Measurements from ENCODE around the gene PRR30. TPM values are rescaled to one million over a fixed set of nuclear protein-coding genes. Genes with fewer than 3 reads are reported as not detected.

PRR30 gene
- total and polyA plus RNA-seq, 2 donors (not counting 1 experiment from before 2014, with no cell fraction given) = not detected

DNA sequence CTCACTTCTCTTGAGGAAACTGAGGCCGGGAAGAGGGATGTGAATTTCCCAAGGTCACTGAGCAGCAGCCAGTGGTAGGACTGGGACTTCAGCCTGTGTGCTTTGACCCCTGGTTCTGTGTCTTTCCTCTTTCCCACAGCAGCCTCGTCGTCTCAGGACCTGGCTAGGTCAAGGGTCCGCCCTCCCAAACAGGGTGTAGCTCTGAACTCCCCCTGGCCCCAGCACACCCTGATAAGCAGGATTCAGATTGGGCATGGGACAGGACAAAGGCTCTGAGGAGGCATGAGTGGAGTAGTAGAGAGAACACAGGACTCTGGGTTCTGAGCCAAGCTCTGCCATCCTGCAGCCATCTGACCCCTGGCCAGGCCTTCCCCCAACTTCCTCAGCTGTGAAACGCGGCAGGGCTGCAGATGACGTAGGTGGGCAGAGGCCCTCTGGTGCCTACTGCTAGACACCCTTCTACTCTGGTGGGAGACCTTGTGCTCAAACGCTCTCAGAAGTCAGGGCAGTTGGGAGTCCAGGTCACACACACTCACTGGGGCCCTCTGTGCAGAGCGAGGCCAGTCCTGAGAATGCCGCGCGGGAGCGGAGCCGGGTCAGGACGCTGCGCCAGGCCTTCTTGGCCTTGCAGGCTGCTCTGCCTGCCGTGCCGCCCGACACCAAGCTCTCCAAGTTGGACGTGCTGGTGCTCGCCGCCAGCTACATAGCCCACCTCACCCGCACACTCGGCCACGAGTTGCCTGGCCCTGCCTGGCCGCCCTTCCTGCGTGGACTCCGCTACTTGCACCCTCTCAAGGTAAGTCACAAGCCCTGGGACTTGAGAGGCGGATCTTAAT, 10.6 kb upstream of the PRR30 start:
- Histone ChIP-seq H2AFZ (ENCODE audit: low read length) (no peak overlapping the region), H3K36me3 (ENCODE audit: control insufficient read depth, insufficient read depth, low read length) (no peaks in the 10 kb centered on the region), H3K27ac (ENCODE audit: insufficient read depth, low read length) (no peak overlapping the region), H3K9ac (ENCODE audit: insufficient read depth, low read length) (no peak overlapping the region), H3K9me3 (ENCODE audit: control insufficient read depth, insufficient read depth, low read depth, low read length) (no peaks in the 10 kb centered on the region), H3K4me3 (replicated peaks in 1 of 4; ENCODE audit: control extremely low read depth in 1 of 4, insufficient read depth in 1 of 4, low read depth in 3 of 4, low read length in 4 of 4) (no peak overlapping the region), H3K4me1 (ENCODE audit: control insufficient read depth, extremely low read depth, insufficient read depth, low read length) (no peaks in the 10 kb centered on the region), H3K27me3 (ENCODE audit: control insufficient read depth, insufficient read depth, low read length) (peaks cover 30% of the 10 kb centered on the region), H3K79me2 (ENCODE audit: control insufficient read depth, insufficient read depth, low read length) (no peaks in the 10 kb centered on the region), H4K20me1 (ENCODE audit: control insufficient read depth, extremely low read depth, insufficient read depth, low read length) (no peaks in the 10 kb centered on the region), H3K4me2 (ENCODE audit: extremely low read depth, insufficient read depth, low read length) (no peak overlapping the region)
- no peak for DNase-seq (ENCODE audit: low read depth in 2 of 2)
- TF ChIP-seq EZH2 (IDR thresholded peaks at IDR 0.05; ENCODE audit: low read length, missing control alignments) (no peak), CTCF (conservative IDR thresholded peaks at IDR 0.05 in 1 of 2, IDR thresholded peaks at IDR 0.05 in 1 of 2; ENCODE audit: low read depth in 1 of 2, low read length in 2 of 2) (no peak)

DNA sequence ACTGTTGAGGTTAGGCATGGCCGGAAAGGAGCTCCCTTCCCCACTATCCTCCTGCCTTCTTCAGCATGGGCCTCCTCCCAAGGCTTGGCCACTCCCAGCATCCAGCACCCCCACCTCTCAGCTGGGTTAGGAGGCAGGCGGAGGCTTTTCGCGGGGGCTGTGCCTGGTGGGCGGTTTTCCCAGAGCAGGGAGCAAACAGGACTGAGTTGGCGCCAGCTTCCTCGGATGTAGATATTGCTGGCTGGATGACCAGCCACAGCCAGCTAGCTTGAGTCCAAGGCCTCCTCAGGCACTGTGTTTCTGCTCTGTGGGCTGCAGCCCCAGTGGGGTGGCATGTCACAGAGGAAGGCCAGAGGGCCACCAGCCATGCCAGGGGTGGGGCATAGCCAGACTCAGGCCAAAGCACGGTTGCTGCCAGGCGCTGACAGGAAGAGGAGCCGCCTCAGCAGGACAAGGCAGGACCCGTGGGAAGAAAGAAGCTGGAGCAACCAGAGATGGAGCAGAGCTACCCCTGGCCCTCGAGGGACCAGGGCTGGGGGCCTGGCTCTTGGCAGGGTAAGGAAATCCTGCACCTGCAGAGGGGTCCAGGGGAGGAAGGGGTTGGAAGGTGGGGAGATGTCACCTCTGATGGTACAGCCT, 9.7 kb upstream of the PRR30 start, which contains the start of gene TCF23:
TSS of gene TCF23 (plus strand) at position 204 of the 639 bp plus-strand sequence. CDS start at position 334, 130 bp downstream.
- TF ChIP-seq CTCF (conservative IDR thresholded peaks at IDR 0.05 in 1 of 2, IDR thresholded peaks at IDR 0.05 in 1 of 2; ENCODE audit: low read depth in 1 of 2, low read length in 2 of 2) (no peak), EZH2 (IDR thresholded peaks at IDR 0.05; ENCODE audit: low read length, missing control alignments) (no peak)
- H3K4me3 ChIP-seq (replicated peaks in 1 of 4; ENCODE audit: control extremely low read depth in 1 of 4, insufficient read depth in 1 of 4, low read depth in 3 of 4, low read length in 4 of 4) = no peak within 1 kb of the TSS
- no peak within 1 kb of the TSS for H3K9ac ChIP-seq (ENCODE audit: insufficient read depth, low read length)
- no peak for DNase-seq (ENCODE audit: low read depth in 2 of 2)
- no peak within 1 kb of the TSS for H2AFZ ChIP-seq (ENCODE audit: low read length)
- H3K4me1 ChIP-seq (ENCODE audit: control insufficient read depth, extremely low read depth, insufficient read depth, low read length) = no peaks in the 10 kb centered on the region
- no peaks in the 10 kb centered on the region for H3K36me3 ChIP-seq (ENCODE audit: control insufficient read depth, insufficient read depth, low read length)
- no peak within 1 kb of the TSS for H3K4me2 ChIP-seq (ENCODE audit: extremely low read depth, insufficient read depth, low read length)
- no peaks in the 10 kb centered on the region for H3K9me3 ChIP-seq (ENCODE audit: control insufficient read depth, insufficient read depth, low read depth, low read length)
- H3K27me3 ChIP-seq (ENCODE audit: control insufficient read depth, insufficient read depth, low read length) = peaks cover 26% of the 10 kb centered on the region
- no peaks in the 10 kb centered on the region for H4K20me1 ChIP-seq (ENCODE audit: control insufficient read depth, extremely low read depth, insufficient read depth, low read length)
- H3K79me2 ChIP-seq (ENCODE audit: control insufficient read depth, insufficient read depth, low read length) = no peaks in the 10 kb centered on the region
- H3K27ac ChIP-seq (ENCODE audit: insufficient read depth, low read length) = no peak within 1 kb of the TSS

DNA sequence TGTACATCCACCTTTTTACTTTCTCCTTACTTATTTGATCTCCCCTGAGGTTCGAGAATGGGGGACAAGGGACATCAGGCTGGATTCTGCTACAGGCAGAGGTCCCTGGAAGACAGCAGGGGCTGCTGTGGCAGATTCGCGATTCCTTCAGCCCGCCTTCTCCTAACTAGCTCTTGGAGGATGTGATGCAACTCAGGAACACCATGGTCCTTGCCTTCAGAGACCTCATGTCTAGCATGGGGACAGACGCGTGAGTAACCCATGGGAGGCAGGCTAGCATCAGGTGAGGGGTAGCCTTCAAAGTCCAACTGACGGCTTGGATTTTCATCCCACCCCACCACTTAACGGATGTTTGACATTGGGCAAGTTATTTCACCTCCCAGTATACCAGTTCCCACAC, 8.7 kb upstream of the PRR30 start:
- Histone ChIP-seq H3K27ac (ENCODE audit: insufficient read depth, low read length) (no peak overlapping the region), H3K79me2 (ENCODE audit: control insufficient read depth, insufficient read depth, low read length) (no peaks in the 10 kb centered on the region), H2AFZ (ENCODE audit: low read length) (no peak overlapping the region), H4K20me1 (ENCODE audit: control insufficient read depth, extremely low read depth, insufficient read depth, low read length) (no peaks in the 10 kb centered on the region), H3K9ac (ENCODE audit: insufficient read depth, low read length) (no peak overlapping the region), H3K27me3 (ENCODE audit: control insufficient read depth, insufficient read depth, low read length) (peaks cover 28% of the 10 kb centered on the region), H3K4me2 (ENCODE audit: extremely low read depth, insufficient read depth, low read length) (no peak overlapping the region), H3K36me3 (ENCODE audit: control insufficient read depth, insufficient read depth, low read length) (no peaks in the 10 kb centered on the region), H3K4me3 (replicated peaks in 1 of 4; ENCODE audit: control extremely low read depth in 1 of 4, insufficient read depth in 1 of 4, low read depth in 3 of 4, low read length in 4 of 4) (no peak overlapping the region), H3K9me3 (ENCODE audit: control insufficient read depth, insufficient read depth, low read depth, low read length) (no peaks in the 10 kb centered on the region), H3K4me1 (ENCODE audit: control insufficient read depth, extremely low read depth, insufficient read depth, low read length) (no peaks in the 10 kb centered on the region)
- no peak for DNase-seq (ENCODE audit: low read depth in 2 of 2)
- TF ChIP-seq CTCF (conservative IDR thresholded peaks at IDR 0.05 in 1 of 2, IDR thresholded peaks at IDR 0.05 in 1 of 2; ENCODE audit: low read depth in 1 of 2, low read length in 2 of 2) = no peak
- no peak for TF ChIP-seq EZH2 (IDR thresholded peaks at IDR 0.05; ENCODE audit: low read length, missing control alignments)
